ENCODE data around the gene TIMM44. TPM values are rescaled to one million over a fixed set of nuclear protein-coding genes. Genes with fewer than 3 reads are reported as not detected.
A peak's percentile ranks its signal among the peaks of the same experiment; 100 is the strongest.

Gene TIMM44
- total RNA-seq = 10 to 100 TPM; 37.2 to 47.8 TPM
- long read RNA-seq, donor 1, transcript TIMM44-201 (13 exons, 2,075 nt) = major isoform, 8 of 13 reads
- long read RNA-seq, donor 1, partial matches to known transcripts = 3 of 13 reads
- long read RNA-seq, donor 1, other reads (novel, unspliced or antisense) = 2 of 13 reads
- long read RNA-seq, donor 2, transcript TIMM44-201 (13 exons, 2,075 nt) = major isoform, 81 of 107 reads
- long read RNA-seq, donor 2, partial matches to known transcripts = 23 of 107 reads
- long read RNA-seq, donor 2, other reads (novel, unspliced or antisense) = 3 of 107 reads

DNA sequence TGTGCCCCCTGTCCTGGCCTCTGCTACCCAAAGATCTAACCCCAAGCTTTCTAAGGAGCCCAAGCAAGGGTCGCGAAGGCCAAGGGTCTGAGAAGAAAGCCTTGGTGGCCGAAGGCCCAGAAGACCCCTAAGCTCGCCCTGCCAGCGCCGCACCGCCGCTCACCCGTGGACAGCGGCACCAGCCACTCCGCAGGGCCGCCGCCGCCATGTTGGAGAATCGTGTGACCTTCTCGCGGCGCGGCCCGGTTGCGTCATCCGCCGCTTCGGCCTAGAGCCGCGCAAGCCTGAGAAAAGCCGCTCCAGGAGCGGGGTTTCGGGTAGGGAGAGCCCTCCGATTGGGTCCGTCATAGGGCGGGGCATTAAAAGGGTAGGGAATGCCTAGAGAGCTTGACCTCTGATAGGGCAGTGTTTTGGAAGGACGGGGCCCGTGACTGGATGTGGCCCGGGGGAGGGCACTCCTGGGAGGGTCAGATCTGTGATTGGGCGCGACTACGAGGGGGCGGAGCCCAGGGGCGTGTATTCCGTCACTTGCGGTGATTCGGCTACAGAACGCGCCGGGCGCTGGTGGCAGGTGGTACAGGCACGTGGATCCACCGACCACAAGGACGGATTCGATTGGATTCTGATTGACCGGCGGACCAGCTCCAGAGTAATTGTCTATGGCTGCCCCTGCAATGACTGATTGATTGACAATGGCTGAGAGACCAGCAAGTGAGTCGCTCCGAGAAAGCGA lies at the start of gene TIMM44:
Gene TIMM44 (minus strand): TSS at position 223 of the 733 bp plus-strand sequence. CDS start 15 bp downstream, at position 208.
- intact Hi-C loops (cut with DNase I) = no loop called here
- peak; percentile 100 for DNase-seq (ENCODE audit: low spot score)

- no peak for DNase-seq (ENCODE audit: low spot score)
- intact Hi-C loops (cut with DNase I) = no loop called here
Observed at GRCh38 chr19:7992575-7992974, 49.1 kb upstream of the TIMM44 start.

GRCh38 chr19:7989071-7989575 lies 45.7 kb upstream of the TIMM44 start:
- intact Hi-C loops (cut with DNase I) = no loop called here

GRCh38 chr19:7988307-7988706 lies 44.8 kb upstream of the TIMM44 start:
- intact Hi-C loops (cut with DNase I) = no loop called here
- no peak for DNase-seq (ENCODE audit: low spot score)

More at GRCh38 chr19:7989071-7989575, 45.7 kb upstream of the TIMM44 start:
- no peak for DNase-seq (ENCODE audit: low spot score)

GRCh38 chr19:7987114-7987768 lies 43.8 kb upstream of the TIMM44 start:
- intact Hi-C loops (cut with DNase I) = no loop called here
- no peak for DNase-seq (ENCODE audit: low spot score)

GRCh38 chr19:7986321-7987113 lies 43.1 kb upstream of the TIMM44 start:
- intact Hi-C loops (cut with DNase I) = no loop called here
- DNase-seq (ENCODE audit: low spot score) = no peak

DNA sequence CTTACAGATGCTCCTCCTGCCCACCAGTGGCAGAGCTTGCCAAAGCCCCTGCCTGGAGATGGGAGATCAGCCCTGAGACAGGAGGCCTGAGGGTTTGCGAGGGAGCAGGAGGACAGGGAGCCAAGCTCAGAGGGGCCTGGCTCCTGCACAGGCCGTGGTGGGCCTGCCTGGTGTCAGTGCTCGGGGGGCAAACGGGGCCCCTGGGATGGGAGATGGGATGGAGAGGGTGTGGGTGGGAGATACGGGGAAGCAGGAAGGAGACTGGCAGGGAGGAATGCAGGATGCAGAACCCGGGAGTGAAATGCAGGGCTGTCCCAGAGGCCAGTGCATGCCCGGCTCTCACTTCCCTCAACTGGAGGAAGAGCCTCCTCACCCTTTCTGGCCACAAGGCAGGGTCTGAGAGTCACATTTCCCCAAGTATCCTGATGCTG lies 42.0 kb upstream of the TIMM44 start:
- no peak for DNase-seq (ENCODE audit: low spot score)
- intact Hi-C loops (cut with DNase I) = no loop called here

DNA sequence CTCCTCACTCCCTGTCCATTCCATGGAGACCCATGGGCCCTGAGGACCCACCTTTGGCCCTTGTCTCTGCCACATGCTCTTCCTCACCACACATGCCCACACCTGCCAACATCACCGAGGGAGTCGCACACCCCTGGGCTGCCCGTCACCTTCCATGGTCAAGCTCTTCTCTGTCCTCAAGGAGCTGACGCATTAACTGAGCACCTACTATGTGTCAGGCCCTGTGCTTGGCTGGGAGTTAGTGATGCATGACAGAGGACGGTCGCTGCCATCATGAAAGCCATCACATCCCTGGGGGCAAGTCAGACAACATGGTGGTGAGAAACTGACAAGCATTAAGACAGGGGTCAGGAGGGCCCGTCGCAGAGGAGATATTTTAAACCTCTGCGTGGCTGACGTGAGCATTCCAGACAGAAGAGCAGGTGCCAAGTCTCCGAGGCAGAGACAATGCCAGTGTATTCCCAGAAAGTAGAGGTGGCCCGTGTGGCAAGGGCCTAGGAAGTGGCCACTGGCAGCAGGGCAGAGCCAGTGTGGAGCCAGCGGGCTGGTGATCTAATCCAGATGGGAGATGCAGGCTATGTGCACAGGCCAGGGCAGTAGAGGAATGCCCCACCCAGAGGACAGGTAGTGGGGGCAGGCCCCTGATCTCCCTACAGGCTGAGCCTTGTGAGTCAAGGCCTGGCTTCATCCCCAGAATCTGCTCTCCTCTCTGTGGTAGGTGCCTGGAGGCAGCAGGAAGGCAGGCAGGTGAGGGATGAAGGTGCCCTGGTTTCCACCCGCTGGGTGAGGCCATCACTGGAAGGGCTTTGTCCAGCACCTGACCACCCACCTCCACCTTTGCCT lies 40.8 kb upstream of the TIMM44 start:
- intact Hi-C loops (cut with DNase I) = no loop called here
- DNase-seq (ENCODE audit: low spot score) = no peak

- intact Hi-C loops (cut with DNase I) = no loop called here
- DNase-seq (ENCODE audit: low spot score) = no peak
Observed at GRCh38 chr19:7983286-7983950, 40.0 kb upstream of the TIMM44 start.

GRCh38 chr19:7982651-7983099 lies 39.2 kb upstream of the TIMM44 start:
- no peak for DNase-seq (ENCODE audit: low spot score)
- intact Hi-C loops (cut with DNase I) = no loop called here

GRCh38 chr19:7982103-7982502 lies 38.6 kb upstream of the TIMM44 start:
- intact Hi-C loops (cut with DNase I) = no loop called here
- peak; percentile 52 for DNase-seq (ENCODE audit: low spot score)

DNA sequence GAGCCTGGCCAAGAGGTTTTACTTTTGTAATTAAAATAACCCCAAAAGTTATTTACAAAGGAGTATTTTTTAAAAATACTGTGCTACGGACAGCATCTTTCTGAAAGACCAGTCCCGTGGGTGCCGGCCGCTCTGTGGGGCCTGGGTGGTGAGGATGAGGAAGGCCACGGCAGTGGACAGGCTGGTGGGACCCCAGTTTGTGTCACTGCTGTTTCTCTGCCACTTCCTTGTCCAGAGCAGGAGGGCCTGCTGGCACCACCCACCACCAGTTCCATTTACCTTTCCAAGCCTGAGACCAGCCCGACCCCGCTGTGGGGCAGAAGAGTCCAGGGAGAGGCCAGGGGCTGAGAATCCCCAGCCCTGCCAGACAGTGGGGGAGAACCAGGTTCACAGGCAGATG lies 38.2 kb upstream of the TIMM44 start:
- intact Hi-C loops (cut with DNase I) = no loop called here
- peak; percentile 45 for DNase-seq (ENCODE audit: low spot score)

- intact Hi-C loops (cut with DNase I) = no loop called here
- DNase-seq (ENCODE audit: low spot score) = no peak
Observed at GRCh38 chr19:7981199-7981598, 37.7 kb upstream of the TIMM44 start.

- intact Hi-C loops (cut with DNase I) = no loop called here
- no peak for DNase-seq (ENCODE audit: low spot score)
Observed at GRCh38 chr19:7980635-7981121, 37.2 kb upstream of the TIMM44 start.

DNA sequence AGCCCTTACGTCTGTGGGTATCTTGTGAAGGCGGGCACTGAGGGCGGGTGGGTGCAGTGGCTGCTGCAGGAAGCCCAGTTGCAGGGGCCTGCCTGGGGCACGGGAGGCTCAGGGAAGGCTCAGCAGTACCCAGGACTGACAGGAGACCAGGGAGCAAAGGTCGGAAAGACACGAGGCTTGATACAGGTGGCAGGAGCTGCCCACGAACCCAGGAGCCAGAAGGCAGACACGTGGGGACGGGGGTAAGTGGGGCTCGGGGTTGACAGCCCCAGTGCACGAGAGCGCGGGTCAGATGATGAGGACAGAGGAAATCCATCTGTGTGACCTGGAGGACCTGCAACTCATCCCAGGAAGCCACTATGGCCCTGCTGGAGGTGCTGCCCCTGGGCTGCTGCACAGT lies 36.7 kb upstream of the TIMM44 start:
- DNase-seq (ENCODE audit: low spot score) = no peak
- intact Hi-C loops (cut with DNase I) = no loop called here

DNA sequence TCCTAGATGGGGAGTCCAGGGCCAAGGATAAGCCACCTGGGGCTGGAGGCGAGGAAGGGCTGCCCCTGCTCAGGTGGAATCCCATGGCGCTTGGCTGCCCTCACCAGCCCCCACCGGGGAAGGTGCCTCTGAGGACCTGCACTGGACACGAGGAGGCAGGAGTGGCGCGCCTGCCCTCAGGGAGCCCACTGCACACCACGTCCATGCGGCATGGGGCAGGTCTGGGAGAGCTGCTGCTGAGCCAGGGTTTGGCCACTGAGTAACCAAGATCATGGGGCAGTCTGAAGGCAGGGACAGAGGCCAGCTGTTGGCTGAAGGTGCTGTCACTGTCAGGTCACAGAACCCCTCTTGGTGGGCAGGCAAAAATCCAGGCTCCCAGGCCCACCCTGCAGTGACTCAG lies 36.1 kb upstream of the TIMM44 start:
- DNase-seq (ENCODE audit: low spot score) = no peak
- intact Hi-C loops (cut with DNase I) = no loop called here

GRCh38 chr19:7979011-7979410 lies 35.5 kb upstream of the TIMM44 start:
- intact Hi-C loops (cut with DNase I) = no loop called here

More at GRCh38 chr19:7979011-7979410, 35.5 kb upstream of the TIMM44 start:
- DNase-seq (ENCODE audit: low spot score) = no peak
